ENCODE measurements around the gene HCST.

Gene HCST

DNA sequence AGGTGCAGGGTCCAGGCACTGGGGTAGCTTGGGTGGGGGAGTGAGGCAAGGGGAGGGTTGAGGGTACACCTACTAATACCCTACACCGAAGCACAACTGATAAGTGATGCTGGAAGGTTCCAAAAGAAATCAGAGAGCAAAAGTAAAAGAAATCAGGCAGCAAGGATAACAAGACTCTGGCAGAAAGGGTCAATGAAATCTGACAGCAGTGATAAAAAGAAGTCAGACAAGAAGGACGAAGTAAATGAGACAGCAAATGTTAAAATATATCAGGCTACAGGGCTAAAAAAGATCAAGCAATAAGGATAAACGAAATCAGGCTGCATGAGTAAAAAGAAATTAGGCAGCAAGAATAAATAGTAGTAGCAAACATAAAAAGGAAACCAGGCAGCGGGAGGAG, 38.5 kb downstream of the HCST start:
- no peak for TF ChIP-seq CTCF (IDR thresholded peaks at IDR 0.05; ENCODE audit: control extremely low read depth, extremely low read depth, low read depth, missing control alignments)
- CTCF ChIA-PET, result no interaction called here
- POLR2A ChIA-PET, result interaction anchor here (0.6 kb wide), 1 partner anchor 170 kb away, joined by 5 read pairs; no protein-coding TSS in a partner anchor
- no peak for DNase-seq (ENCODE audit: extremely low spot score)

DNA sequence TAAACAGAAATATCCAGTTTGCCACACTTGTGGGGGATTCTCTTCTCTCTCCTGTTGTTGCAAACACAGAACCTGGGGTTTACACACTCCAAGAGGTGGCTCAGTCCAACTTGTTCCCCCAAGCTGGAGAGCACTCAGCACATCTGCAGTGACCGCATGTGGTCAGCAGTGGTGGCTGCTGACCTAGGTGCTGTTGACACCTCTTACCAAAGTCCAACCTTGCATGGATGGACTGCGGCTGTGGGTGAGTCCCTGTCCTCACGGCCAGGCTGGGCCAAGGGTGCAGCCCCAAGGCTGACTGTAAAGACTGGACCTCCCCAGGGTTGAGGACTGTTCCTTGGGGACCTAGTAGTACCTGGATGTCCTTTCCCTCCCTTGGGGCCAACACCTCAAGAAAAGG, 39.9 kb downstream of the HCST start:
- ChIA-PET CTCF (no interaction called here), POLR2A (no interaction called here)
- no peak for TF ChIP-seq CTCF (IDR thresholded peaks at IDR 0.05; ENCODE audit: control extremely low read depth, extremely low read depth, low read depth, missing control alignments)
- no peak for DNase-seq (ENCODE audit: extremely low spot score)

DNA sequence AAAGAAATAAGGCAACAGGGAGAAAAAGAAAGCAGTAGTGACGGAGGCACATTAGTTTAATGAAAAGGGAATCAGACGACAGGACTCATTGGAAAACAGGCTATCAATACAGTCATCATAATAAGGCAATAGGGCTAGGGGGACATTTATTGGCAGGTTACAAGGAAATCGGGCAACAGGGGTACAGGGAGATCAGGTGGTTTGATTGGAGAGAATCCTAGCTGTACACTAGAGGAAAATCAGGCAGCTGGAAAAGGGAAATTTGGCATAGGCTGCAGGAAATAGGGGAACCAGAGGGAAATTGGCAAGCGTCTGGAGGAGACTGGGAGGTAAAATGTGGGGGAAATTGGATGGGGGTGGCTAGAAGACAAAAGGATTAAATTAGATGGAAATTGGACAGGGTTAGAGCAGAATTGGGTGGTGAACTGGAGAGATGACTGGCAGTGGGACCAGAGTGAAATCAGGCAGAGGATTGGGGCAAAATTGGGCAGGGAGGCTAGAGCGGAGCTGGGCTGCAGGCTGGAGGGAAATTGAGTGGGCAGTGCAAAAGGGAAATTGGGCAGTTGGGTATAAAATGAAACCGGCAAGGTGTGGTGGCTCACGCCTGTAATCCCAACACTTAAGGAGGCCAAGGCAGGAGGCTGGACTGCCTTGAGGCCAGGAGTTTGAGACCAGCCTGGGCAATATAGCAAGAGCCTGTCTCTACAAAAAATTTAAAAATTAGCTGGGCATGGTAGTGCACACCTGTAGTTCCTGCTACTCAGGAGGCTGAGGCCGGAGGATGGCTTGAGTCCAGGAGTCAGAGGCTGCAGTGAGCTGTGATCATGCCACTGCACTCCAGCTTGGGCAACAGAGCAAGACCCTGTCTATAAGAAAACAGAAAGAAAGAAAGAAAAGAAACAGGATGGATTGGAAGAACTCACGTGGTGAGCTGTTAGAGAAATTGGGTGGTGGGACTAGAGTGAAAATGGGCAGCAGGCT, 41.3 kb downstream of the HCST start:
- no peak for DNase-seq (ENCODE audit: extremely low spot score)
- CTCF ChIA-PET, result interaction anchor here (1.0 kb wide), 1 partner anchor 12 kb away, joined by 5 read pairs; no protein-coding TSS in a partner anchor
- no peak for TF ChIP-seq CTCF (IDR thresholded peaks at IDR 0.05; ENCODE audit: control extremely low read depth, extremely low read depth, low read depth, missing control alignments)
- POLR2A ChIA-PET, result no interaction called here

GRCh38 chr19:35944556-35944955, 42.2 kb downstream of the HCST start:
- DNase-seq (ENCODE audit: extremely low spot score), result no peak
- CTCF ChIA-PET, result interaction anchor here (1.0 kb wide), 1 partner anchor 13 kb away, joined by 5 read pairs; no protein-coding TSS in a partner anchor
- TF ChIP-seq CTCF (IDR thresholded peaks at IDR 0.05; ENCODE audit: control extremely low read depth, extremely low read depth, low read depth, missing control alignments), result no peak
- POLR2A ChIA-PET, result no interaction called here

- ChIA-PET POLR2A (no interaction called here), CTCF (no interaction called here)
- TF ChIP-seq CTCF (IDR thresholded peaks at IDR 0.05; ENCODE audit: control extremely low read depth, extremely low read depth, low read depth, missing control alignments), result no peak
- no peak for DNase-seq (ENCODE audit: extremely low spot score)
These were observed 42.9 kb downstream of the HCST start for GRCh38 chr19:35945121-35945790.

- POLR2A ChIA-PET, result no interaction called here
- CTCF ChIA-PET, result interaction anchor here (1.0 to 1.3 kb wide), 5 partner anchors 13 to 224 kb away, joined by 3 to 6 read pairs (median 4); no protein-coding TSS in a partner anchor
- TF ChIP-seq CTCF (IDR thresholded peaks at IDR 0.05; ENCODE audit: control extremely low read depth, extremely low read depth, low read depth, missing control alignments), result no peak
- DNase-seq (ENCODE audit: extremely low spot score), result no peak
These were observed 43.9 kb downstream of the HCST start for GRCh38 chr19:35946203-35946602.

All from GM10248 (cell line).